PC-3 (cell line): Measurements from ENCODE around the gene PTP4A2. TPM values are rescaled to one million over a fixed set of nuclear protein-coding genes. Genes with fewer than 3 reads are reported as not detected.

Source experiments
- ATAC-seq: fragments of 200-7000 bp; cut with Tn5 transposase; 2 replicates; pipeline ENCODE4 v1.9.1; 2020; ENCODE audit warnings: mild to moderate bottlenecking, moderate library complexity
- BruUV-seq: library from RNA; stranded (reverse); fragments of 400-500 nt; replicated peaks from 2 replicates; lab custom pipeline; 2021; lab: Mats Ljungman, UMichigan
- CTCF ChIA-PET: fragments of 300-600 bp; sonication (Branson Sonifier 250); formaldehyde crosslinking; loops from one replicate; lab custom pipeline; 2022; ENCODE audit warnings: antibody characterized with exemption; lab: Charles Lee
- POLR2A ChIA-PET: fragments of 300-600 bp; sonication (Branson Sonifier 250); formaldehyde crosslinking; loops from one replicate; lab custom pipeline; 2022; ENCODE audit warnings: antibody characterized with exemption; ENCODE audit not compliant: unreplicated experiment; lab: Charles Lee
- DNase-seq: peaks from one replicate; pipeline ENCODE4 v3.0.0-alpha.2; 2015
- H2AFZ ChIP-seq: fragments of 300-600 bp; sonication (generic); 2 replicates; pipeline ENCODE4 v1.6.0; 2016; ENCODE audit warnings: antibody characterized with exemption, low read length
- H3F3A ChIP-seq: fragments of 300-600 bp; sonication (generic); one replicate; pipeline ENCODE4 v1.6.0; 2017; ENCODE audit warnings: antibody characterized with exemption, low read length, control low read depth, mild to moderate bottlenecking; ENCODE audit not compliant: unreplicated experiment
- H3K27ac ChIP-seq: fragments of 300-600 bp; sonication (generic); 2 replicates; pipeline ENCODE4 v1.5.1; 2016; ENCODE audit warnings: mild to moderate bottlenecking, low read length
- H3K27me3 ChIP-seq: fragments of 300-600 bp; sonication (generic); 2 replicates; pipeline ENCODE4 v1.6.1; 2016; ENCODE audit warnings: low read length, mixed read lengths
- H3K36me3 ChIP-seq: fragments of 300-600 bp; sonication (generic); 2 replicates; pipeline ENCODE4 v1.6.1; 2016; ENCODE audit warnings: low read depth, mixed run types, low read length, mixed read lengths
- H3K4me1 ChIP-seq: fragments of 300-600 bp; sonication (generic); 2 replicates; pipeline ENCODE4 v1.5.1; 2016; ENCODE audit warnings: low read length; ENCODE audit not compliant: insufficient read depth
- H3K4me2 ChIP-seq: fragments of 300-600 bp; sonication (generic); 2 replicates; pipeline ENCODE4 v1.6.0; 2016; ENCODE audit warnings: low read length
- H3K4me3 ChIP-seq: fragments of 300-600 bp; sonication (generic); 2 replicates; pipeline ENCODE4 v1.5.1; 2016; ENCODE audit warnings: mild to moderate bottlenecking, low read length, mixed read lengths
- H3K79me2 ChIP-seq: fragments of 300-600 bp; sonication (generic); 2 replicates; pipeline ENCODE4 v1.6.1; 2017; ENCODE audit warnings: low read length, mixed read lengths
- H3K9ac ChIP-seq: fragments of 300-600 bp; sonication (generic); 2 replicates; pipeline ENCODE4 v1.6.0; 2016; ENCODE audit warnings: mild to moderate bottlenecking, low read length
- H3K9me2 ChIP-seq: fragments of 300-600 bp; sonication (generic); replicated peaks from 2 replicates; pipeline ENCODE4 v1.6.1; 2016; ENCODE audit warnings: mixed run types, low read length, mixed read lengths
- H3K9me3 ChIP-seq: fragments of 300-600 bp; sonication (generic); 2 replicates; pipeline ENCODE4 v1.6.1; 2016; ENCODE audit warnings: low read length, mixed read lengths
- H4K20me1 ChIP-seq: fragments of 300-600 bp; sonication (generic); 2 replicates; pipeline ENCODE4 v1.6.1; 2016; ENCODE audit warnings: low read length, mixed read lengths
- CTCF ChIP-seq: fragments of 300-600 bp; sonication (generic); conservative IDR thresholded peaks from 2 replicates; pipeline ENCODE4 v1.5.1; 2017; ENCODE audit warnings: antibody characterized with exemption, low read depth, mild to moderate bottlenecking, low read length
- EZH2 ChIP-seq: fragments of 300-600 bp; sonication (generic); IDR thresholded peaks from one replicate; pipeline ENCODE4 v1.6.1; 2017; ENCODE audit warnings: antibody characterized with exemption, mild to moderate bottlenecking, low read length; ENCODE audit not compliant: unreplicated experiment
- EZH2phosphoT487 ChIP-seq: fragments of 300-600 bp; sonication (generic); IDR thresholded peaks from 2 replicates; pipeline ENCODE4 v1.6.1; 2018; ENCODE audit warnings: mild to moderate bottlenecking, antibody characterized with exemption, low read length, borderline replicate concordance
- intact Hi-C: fragments of 100-400 bp; cut with micrococcal nuclease; formaldehyde crosslinking; loops from 2 replicates; pipeline ENCODE4 v1.9.0; 2023
- total RNA-seq: library from RNA; depleted of rRNA; stranded (reverse); fragments of >200 nt; gene quantifications from 2 replicates; pipeline ENCODE4 v1.2.3, GENCODE V29; 2014

Gene PTP4A2
- total RNA-seq, 1 experiment from 2014 or later = 335 TPM

- BruUV-seq = no TSS peak
- Histone ChIP-seq H4K20me1 (no peaks in the 10 kb centered on the region), H3K9ac (no peak overlapping the region), H3K9me3 (no peaks in the 10 kb centered on the region), H3K4me3 (no peak overlapping the region), H3K36me3 (no peaks in the 10 kb centered on the region), H3K9me2 (no peaks in the 10 kb centered on the region), H3K27me3 (no peaks in the 10 kb centered on the region), H3K79me2 (no peaks in the 10 kb centered on the region), H2AFZ (no peak overlapping the region), H3K27ac (no peak overlapping the region), H3K4me2 (no peak overlapping the region), H3F3A (no peaks in the 10 kb centered on the region), H3K4me1 (no peaks in the 10 kb centered on the region)
- ChIA-PET POLR2A (no interaction called here), CTCF (no interaction called here)
- ATAC-seq (no peak), DNase-seq (no peak)
- intact Hi-C loops = no loop called here
- TF ChIP-seq EZH2 (no peak), CTCF (no peak), EZH2phosphoT487 (no peak)
These were observed 72.3 kb downstream of the PTP4A2 start for GRCh38 chr1:31865728-31866449.

DNA sequence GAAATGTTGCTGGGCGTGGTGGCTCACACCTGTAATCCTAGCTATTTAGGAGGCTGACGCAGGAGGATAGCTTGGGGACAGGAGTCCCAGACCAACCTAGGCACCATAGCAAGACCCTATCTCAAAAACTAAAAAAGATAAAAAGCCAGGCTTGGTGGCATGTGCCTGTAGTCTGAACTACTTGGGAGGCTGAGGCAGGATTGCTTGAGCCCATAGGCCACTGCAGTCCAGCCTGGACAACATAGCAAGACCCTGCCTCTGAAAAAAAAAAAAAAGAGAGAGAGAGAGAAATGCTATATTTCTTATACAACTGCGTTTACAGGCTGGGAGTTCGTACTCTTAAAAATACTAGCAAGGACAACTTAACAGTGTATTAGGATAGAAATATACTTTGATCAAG is 76.1 kb downstream of the PTP4A2 start:
- H3K9me2 ChIP-seq = no peaks in the 10 kb centered on the region
- DNase-seq (no peak), ATAC-seq (no peak)
- H3K27me3 ChIP-seq = no peaks in the 10 kb centered on the region
- H3K4me1 ChIP-seq = no peaks in the 10 kb centered on the region
- H3K36me3 ChIP-seq = no peaks in the 10 kb centered on the region
- no peaks in the 10 kb centered on the region for H3F3A ChIP-seq
- H3K4me2 ChIP-seq = no peak overlapping the region
- POLR2A ChIA-PET = no interaction called here
- intact Hi-C loops = no loop called here
- no peaks in the 10 kb centered on the region for H3K79me2 ChIP-seq
- BruUV-seq = no TSS peak
- H3K9ac ChIP-seq = no peak overlapping the region
- TF ChIP-seq EZH2 (no peak), CTCF (no peak), EZH2phosphoT487 (no peak)
- no peak overlapping the region for H2AFZ ChIP-seq
- no peak overlapping the region for H3K27ac ChIP-seq
- H3K9me3 ChIP-seq = no peaks in the 10 kb centered on the region
- no peak overlapping the region for H3K4me3 ChIP-seq
- H4K20me1 ChIP-seq = no peaks in the 10 kb centered on the region
- CTCF ChIA-PET = no interaction called here

DNA sequence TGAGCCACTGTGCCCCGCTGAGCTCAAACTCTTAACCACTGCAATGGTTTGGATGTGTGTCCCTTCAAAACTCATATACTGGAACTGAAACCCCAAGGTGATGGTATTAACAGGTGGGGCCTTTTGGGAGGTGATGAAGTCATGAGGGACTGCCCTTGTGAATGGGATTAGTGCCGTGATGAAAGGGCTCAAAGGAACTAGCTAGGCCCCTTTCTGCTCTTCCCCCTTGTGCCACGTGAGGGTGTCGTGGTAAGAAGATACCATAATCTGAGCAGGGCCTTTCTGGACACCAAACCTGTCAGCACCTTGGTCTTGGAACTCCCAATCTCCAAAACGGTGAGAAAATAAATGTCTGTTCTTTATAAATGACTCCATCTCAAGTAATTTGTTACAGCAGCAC is 76.8 kb downstream of the PTP4A2 start:
- BruUV-seq = no TSS peak
- ATAC-seq = no peak
- no peak for DNase-seq
- intact Hi-C loops = no loop called here
- Histone ChIP-seq H3K4me3 (no peak overlapping the region), H3K9ac (no peak overlapping the region), H3K9me3 (no peaks in the 10 kb centered on the region), H3K79me2 (no peaks in the 10 kb centered on the region), H3K4me2 (no peak overlapping the region), H3K27ac (no peak overlapping the region), H3F3A (no peaks in the 10 kb centered on the region), H3K36me3 (no peaks in the 10 kb centered on the region), H3K9me2 (no peaks in the 10 kb centered on the region), H3K27me3 (no peaks in the 10 kb centered on the region), H2AFZ (no peak overlapping the region), H4K20me1 (no peaks in the 10 kb centered on the region), H3K4me1 (no peaks in the 10 kb centered on the region)
- ChIA-PET POLR2A (no interaction called here), CTCF (no interaction called here)
- TF ChIP-seq EZH2phosphoT487 = no peak
- TF ChIP-seq EZH2 = no peak
- TF ChIP-seq CTCF = no peak
